ENCODE measurements around the gene DOC2A. TPM values are rescaled to one million over a fixed set of nuclear protein-coding genes. Genes with fewer than 3 reads are reported as not detected.

The DOC2A gene
- total RNA-seq, 1 donor from 2014 or later, result 5.3 TPM

GRCh38 chr16:29986231-29986630 is 24.6 kb downstream of the DOC2A start:
- no peak for TF ChIP-seq CTCF (IDR thresholded peaks at IDR 0.05; ENCODE audit: unreplicated experiment)
- Mint-ChIP-seq H3K4me3 (no peak overlapping the region), H3K9me3 (no peaks in the 10 kb centered on the region), H3K27ac (no peak overlapping the region), H3K4me1 (no peaks in the 10 kb centered on the region), H3K36me3 (peaks cover 44% of the 10 kb centered on the region), H3K27me3 (ENCODE audit: low read depth) (no peaks in the 10 kb centered on the region)
- no peak for DNase-seq (ENCODE audit: low spot score in 2 of 2, unreplicated experiment in 2 of 2)

GRCh38 chr16:29985271-29985811 is 25.5 kb downstream of the DOC2A start:
- DNase-seq (ENCODE audit: low spot score in 2 of 2, unreplicated experiment in 2 of 2), result no peak
- H3K27ac Mint-ChIP-seq, result no peak overlapping the region
- H3K9me3 Mint-ChIP-seq, result no peaks in the 10 kb centered on the region
- H3K27me3 Mint-ChIP-seq (ENCODE audit: low read depth), result no peaks in the 10 kb centered on the region
- no peak overlapping the region for H3K4me3 Mint-ChIP-seq
- peaks cover 43% of the 10 kb centered on the region for H3K36me3 Mint-ChIP-seq
- no peaks in the 10 kb centered on the region for H3K4me1 Mint-ChIP-seq
- no peak for TF ChIP-seq CTCF (IDR thresholded peaks at IDR 0.05; ENCODE audit: unreplicated experiment)

DNA sequence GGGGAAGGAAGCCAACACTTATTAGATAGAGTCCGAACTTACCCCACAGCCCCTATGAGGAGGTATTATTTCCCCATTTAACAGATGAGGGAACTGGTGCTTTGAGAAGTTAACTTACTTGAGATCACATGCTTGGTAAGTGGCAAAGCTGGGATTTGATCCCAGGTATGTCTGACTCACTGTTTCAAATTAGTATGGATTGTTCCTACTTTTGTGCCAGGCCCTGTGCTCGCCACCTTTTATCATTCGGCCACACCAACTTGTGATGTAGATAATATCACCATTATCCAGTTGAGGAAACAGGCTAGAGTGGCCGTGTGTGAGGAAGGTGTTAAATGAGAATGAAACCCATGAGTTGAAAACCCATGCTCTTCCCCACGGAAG is 26.1 kb downstream of the DOC2A start:
- Mint-ChIP-seq H3K9me3 (no peaks in the 10 kb centered on the region), H3K27ac (no peak overlapping the region), H3K36me3 (peaks cover 45% of the 10 kb centered on the region), H3K27me3 (ENCODE audit: low read depth) (no peaks in the 10 kb centered on the region), H3K4me3 (no peak overlapping the region), H3K4me1 (no peaks in the 10 kb centered on the region)
- no peak for DNase-seq (ENCODE audit: low spot score in 2 of 2, unreplicated experiment in 2 of 2)
- TF ChIP-seq CTCF (IDR thresholded peaks at IDR 0.05; ENCODE audit: unreplicated experiment), result no peak

DNA sequence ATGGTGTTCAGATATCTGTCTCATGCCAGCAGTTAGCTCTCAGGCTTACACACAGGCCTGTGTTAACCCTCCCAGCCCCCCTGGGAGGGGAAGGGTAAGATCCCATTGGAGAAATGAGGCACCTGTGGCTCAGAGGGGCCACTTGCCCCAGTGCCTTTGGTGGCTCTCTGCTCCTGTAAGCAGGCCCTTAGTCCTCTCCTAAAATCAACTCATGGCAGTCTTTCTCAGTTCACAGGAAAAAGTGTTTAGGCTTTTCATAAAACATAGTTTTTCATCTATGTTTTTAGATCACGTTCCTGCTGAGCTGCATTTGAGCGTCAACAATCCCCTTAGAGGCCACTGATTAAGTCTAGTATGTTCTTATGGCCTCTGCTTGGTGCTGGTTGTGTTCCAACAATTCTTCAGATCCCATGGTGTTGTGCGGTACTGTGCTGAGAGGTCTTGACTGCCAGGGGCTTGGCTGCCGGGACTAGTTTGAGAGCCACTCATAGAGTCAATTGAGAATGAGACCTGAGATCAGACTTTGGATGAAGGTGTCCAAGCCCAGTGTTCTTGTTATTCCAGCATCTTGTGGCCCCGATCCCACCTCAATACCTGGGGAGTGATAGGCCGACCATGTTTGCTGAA is 26.6 kb downstream of the DOC2A start:
- Mint-ChIP-seq H3K27ac (no peak overlapping the region), H3K27me3 (ENCODE audit: low read depth) (no peaks in the 10 kb centered on the region), H3K9me3 (no peaks in the 10 kb centered on the region), H3K36me3 (peaks cover 49% of the 10 kb centered on the region), H3K4me1 (no peaks in the 10 kb centered on the region), H3K4me3 (no peak overlapping the region)
- no peak for DNase-seq (ENCODE audit: low spot score in 2 of 2, unreplicated experiment in 2 of 2)
- no peak for TF ChIP-seq CTCF (IDR thresholded peaks at IDR 0.05; ENCODE audit: unreplicated experiment)

DNA sequence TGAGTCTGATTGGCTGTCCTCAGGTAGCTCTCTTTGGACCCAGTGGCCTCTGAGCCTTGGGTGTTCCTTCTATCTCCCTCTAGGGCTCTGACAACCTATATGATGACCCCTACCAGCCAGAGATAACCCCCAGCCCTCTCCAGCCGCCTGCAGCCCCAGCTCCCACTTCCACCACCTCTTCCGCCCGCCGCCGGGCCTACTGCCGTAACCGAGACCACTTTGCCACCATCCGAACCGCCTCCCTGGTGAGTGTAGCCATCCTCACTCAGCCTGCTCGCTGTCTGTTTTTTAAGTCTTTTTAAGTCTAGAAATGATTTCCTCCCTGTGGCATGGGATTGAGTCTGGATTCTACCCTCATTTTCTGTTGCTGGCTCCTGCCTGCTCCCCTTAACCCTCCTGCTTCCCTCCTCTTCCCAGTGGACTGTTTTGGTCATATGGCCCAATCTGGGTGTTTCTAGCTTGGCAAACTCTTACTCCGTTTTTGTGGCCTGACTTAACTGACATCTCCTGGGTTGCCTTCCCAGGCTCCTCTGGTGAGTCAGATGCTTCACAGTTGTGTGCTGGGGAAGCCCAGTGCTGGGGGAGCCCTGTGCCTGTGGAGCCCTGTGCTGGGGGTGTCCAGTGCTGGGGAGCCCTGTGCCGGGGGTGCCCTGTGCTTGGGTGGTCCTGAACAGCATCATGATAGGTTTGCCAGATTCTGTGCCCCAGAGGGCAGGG is 27.2 kb downstream of the DOC2A start:
- no peak for DNase-seq (ENCODE audit: low spot score in 2 of 2, unreplicated experiment in 2 of 2)
- TF ChIP-seq CTCF (IDR thresholded peaks at IDR 0.05; ENCODE audit: unreplicated experiment), result no peak
- H3K4me3 Mint-ChIP-seq, result no peak overlapping the region
- no peaks in the 10 kb centered on the region for H3K4me1 Mint-ChIP-seq
- H3K27ac Mint-ChIP-seq, result no peak overlapping the region
- H3K36me3 Mint-ChIP-seq, result peaks cover 55% of the 10 kb centered on the region
- H3K9me3 Mint-ChIP-seq, result no peaks in the 10 kb centered on the region
- H3K27me3 Mint-ChIP-seq (ENCODE audit: low read depth), result no peaks in the 10 kb centered on the region

All from mesothelial cell of epicardium (in vitro differentiated cells).